H9 (cell line): Measurements from ENCODE around the gene RPIA. TPM values are rescaled to one million over a fixed set of nuclear protein-coding genes. Genes with fewer than 3 reads are reported as not detected.

Experiments used
- DNase-seq: peaks from one replicate; pipeline ENCODE4 v3.0.0-alpha.2; 2017
- H2AFZ ChIP-seq: one replicate; pipeline ENCODE4 v1.6.1; 2013; ENCODE audit warnings: mild to moderate bottlenecking, low read length, control low read depth, moderate library complexity
- H2AK5ac ChIP-seq: 2 replicates; pipeline ENCODE4 v1.6.1; 2013; ENCODE audit warnings: low read length, control low read depth, mixed read lengths; ENCODE audit not compliant: insufficient read length
- H2BK120ac ChIP-seq: one replicate; pipeline ENCODE4 v1.6.1; 2013; ENCODE audit warnings: low read depth, mild to moderate bottlenecking, low read length, control low read depth, inconsistent platforms; ENCODE audit not compliant: poor library complexity, severe bottlenecking
- H2BK12ac ChIP-seq: 2 replicates; pipeline ENCODE4 v1.6.1; 2013; ENCODE audit warnings: low read length, control low read depth, mixed read lengths, low read depth; ENCODE audit not compliant: insufficient read length
- H2BK15ac ChIP-seq: 2 replicates; pipeline ENCODE4 v1.6.1; 2013; ENCODE audit warnings: low read depth, low read length, control low read depth
- H2BK20ac ChIP-seq: one replicate; pipeline ENCODE4 v1.6.1; 2013; ENCODE audit warnings: low read depth, mild to moderate bottlenecking, low read length, control low read depth, inconsistent platforms; ENCODE audit not compliant: poor library complexity, severe bottlenecking
- H2BK5ac ChIP-seq: 2 replicates; pipeline ENCODE4 v1.6.1; 2013; ENCODE audit warnings: low read length, control low read depth, mixed read lengths; ENCODE audit not compliant: insufficient read length
- H3K14ac ChIP-seq: 2 replicates; pipeline ENCODE4 v1.6.1; 2013; ENCODE audit warnings: low read length, control low read depth; ENCODE audit not compliant: insufficient read depth
- H3K18ac ChIP-seq: 2 replicates; pipeline ENCODE4 v1.6.1; 2013; ENCODE audit warnings: low read depth, mild to moderate bottlenecking, mixed read lengths, low read length, control low read depth; ENCODE audit not compliant: insufficient read length
- H3K23ac ChIP-seq: 2 replicates; pipeline ENCODE4 v1.6.1; 2013; ENCODE audit warnings: low read length, control low read depth, mixed read lengths, low read depth; ENCODE audit not compliant: insufficient read length
- H3K23me2 ChIP-seq: 2 replicates; pipeline ENCODE4 v1.6.1; 2013; ENCODE audit warnings: low read depth, mild to moderate bottlenecking, mixed read lengths, low read length, control low read depth; ENCODE audit not compliant: insufficient read length, poor library complexity, severe bottlenecking
- H3K27ac ChIP-seq: 2 replicates; pipeline ENCODE4 v1.5.1; 2013; ENCODE audit warnings: low read length, control low read depth, mixed read lengths, low read depth; ENCODE audit not compliant: insufficient read length
- H3K27me3 ChIP-seq: 2 replicates; pipeline ENCODE4 v1.6.1; 2013; ENCODE audit warnings: low read length, control low read depth, inconsistent platforms; ENCODE audit not compliant: insufficient read depth
- H3K4ac ChIP-seq: 2 replicates; pipeline ENCODE4 v1.6.1; 2013; ENCODE audit warnings: low read depth, mild to moderate bottlenecking, control low read depth, inconsistent platforms, low read length, moderate library complexity
- H3K4me1 ChIP-seq: 2 replicates; pipeline ENCODE4 v1.6.1; 2013; ENCODE audit warnings: low read length, control low read depth, inconsistent platforms; ENCODE audit not compliant: insufficient read depth
- H3K4me2 ChIP-seq: 2 replicates; pipeline ENCODE4 v1.6.1; 2013; ENCODE audit warnings: low read length, control low read depth, mixed read lengths; ENCODE audit not compliant: insufficient read length, insufficient read depth
- H3K56ac ChIP-seq: 2 replicates; pipeline ENCODE4 v1.6.1; 2013; ENCODE audit warnings: low read depth, mild to moderate bottlenecking, mixed read lengths, low read length, control low read depth; ENCODE audit not compliant: insufficient read length
- H3K79me1 ChIP-seq: 2 replicates; pipeline ENCODE4 v1.6.1; 2013; ENCODE audit warnings: low read depth, mild to moderate bottlenecking, moderate library complexity, low read length, control low read depth, inconsistent platforms; ENCODE audit not compliant: insufficient read depth, poor library complexity, severe bottlenecking
- H3K79me2 ChIP-seq: 2 replicates; pipeline ENCODE4 v1.6.1; 2013; ENCODE audit warnings: low read length, control low read depth, inconsistent platforms; ENCODE audit not compliant: insufficient read depth
- H3K9ac ChIP-seq: 2 replicates; pipeline ENCODE4 v1.6.1; 2013; ENCODE audit warnings: low read length, control low read depth, mixed read lengths; ENCODE audit not compliant: insufficient read length; ENCODE audit errors: extremely low read depth
- H3K9me3 ChIP-seq: one replicate; pipeline ENCODE4 v1.6.1; 2013; ENCODE audit warnings: low read depth, low read length, inconsistent platforms; ENCODE audit not compliant: control insufficient read depth
- H3T11ph ChIP-seq: one replicate; pipeline ENCODE4 v1.6.1; 2013; ENCODE audit warnings: mild to moderate bottlenecking, low read length, control low read depth, inconsistent platforms
- H4K20me1 ChIP-seq: one replicate; pipeline ENCODE4 v1.6.1; 2013; ENCODE audit not compliant: control insufficient read depth, insufficient read length, insufficient read depth
- H4K5ac ChIP-seq: 2 replicates; pipeline ENCODE4 v1.6.1; 2013; ENCODE audit warnings: low read depth, mild to moderate bottlenecking, mixed read lengths, low read length, control low read depth; ENCODE audit not compliant: insufficient read length
- H4K8ac ChIP-seq: replicated peaks from 2 replicates; pipeline ENCODE4 v1.6.1; 2013; ENCODE audit warnings: low read length, control low read depth, mixed read lengths, low read depth; ENCODE audit not compliant: insufficient read length
- H4K91ac ChIP-seq: 2 replicates; pipeline ENCODE4 v1.6.1; 2013; ENCODE audit warnings: low read depth, mild to moderate bottlenecking, moderate library complexity, mixed read lengths, low read length, control low read depth; ENCODE audit not compliant: insufficient read length
- H3K27ac Mint-ChIP-seq, 3 experiments: 2 replicates in 2 of 3; 3 replicates in 1 of 3; pipeline ENCODE4 v1.8.0; 2020 to 2021; ENCODE audit warnings: mixed read lengths in 3 of 3, mild to moderate bottlenecking in 1 of 3, moderate library complexity in 1 of 3
- H3K27me3 Mint-ChIP-seq: 2 replicates; pipeline ENCODE4 v1.8.0; 2021; ENCODE audit warnings: low read depth, mild to moderate bottlenecking, moderate library complexity, mixed read lengths
- H3K36me3 Mint-ChIP-seq, 3 experiments: 2 replicates in 2 of 3; 3 replicates in 1 of 3; pipeline ENCODE4 v1.8.0; 2020 to 2021; ENCODE audit warnings: low read depth in 3 of 3, mixed read lengths in 3 of 3; ENCODE audit not compliant: insufficient read depth in 1 of 3
- H3K4me1 Mint-ChIP-seq, 2 experiments: 2 replicates each; pipeline ENCODE4 v1.8.0; 2020; ENCODE audit warnings: mixed read lengths in 2 of 2
- H3K4me3 Mint-ChIP-seq, 2 experiments: 2 replicates in 1 of 2; 3 replicates in 1 of 2; pipeline ENCODE4 v1.8.0; 2020 to 2021; ENCODE audit warnings: mild to moderate bottlenecking in 2 of 2, mixed read lengths in 2 of 2, moderate library complexity in 1 of 2
- H3K9me3 Mint-ChIP-seq, 2 experiments: 2 replicates in 1 of 2; 3 replicates in 1 of 2; pipeline ENCODE4 v1.8.0; 2020; ENCODE audit warnings: mild to moderate bottlenecking in 2 of 2, mixed read lengths in 2 of 2, moderate library complexity in 1 of 2
- CTCF ChIP-seq: fragments of 200-600 bp; sonication (generic); conservative IDR thresholded peaks from 3 replicates; pipeline ENCODE4 v1.8.0; 2021; ENCODE audit warnings: antibody characterized with exemption, mild to moderate bottlenecking
- WGBS: extraction: QIAGEN DNeasy Blood & Tissue Kit; methylation state at CpG from one replicate; pipeline ENCODE4 v1.1.7; 2013; ENCODE audit warnings: missing lambda C conversion rate, low lambda C conversion rate, mixed read lengths; ENCODE audit not compliant: insufficient read length; ENCODE audit errors: extremely low coverage; 5-methylcytosine and 5-hydroxymethylcytosine counted together
- total RNA-seq: library from RNA; stranded (reverse); gene quantifications from 2 replicates; pipeline ENCODE4 v1.2.1, GENCODE V29; 2021

RPIA gene
- total RNA-seq, 1 experiment from 2014 or later: 18.6 TPM

- peaks cover 19% of the 10 kb centered on the region; the same call in 1 of the 2 replicates for H3K79me2 ChIP-seq
- H3K23ac ChIP-seq: no peak overlapping the region
- H3K23me2 ChIP-seq: peaks cover 12% of the 10 kb centered on the region
- no peak overlapping the region for H2BK20ac ChIP-seq
- no peaks in the 10 kb centered on the region for H3K27me3 ChIP-seq
- no peak for DNase-seq
- no peak for TF ChIP-seq CTCF
- H4K20me1 ChIP-seq: no peaks in the 10 kb centered on the region
- H3K18ac ChIP-seq: no peak overlapping the region
- H3K36me3 Mint-ChIP-seq: peaks cover 16 to 23% (median 17%) of the 10 kb centered on the region in 3 experiments
- no peak overlapping the region for H3T11ph ChIP-seq
- no peak overlapping the region for H3K9ac ChIP-seq
- no peak overlapping the region for H3K27ac Mint-ChIP-seq
- no peak overlapping the region for H2BK120ac ChIP-seq
- no peak overlapping the region for H3K4me2 ChIP-seq
- H4K91ac ChIP-seq: no peak overlapping the region
- WGBS: no CpG with 5 or more reads among the region's 3 CpGs
- H3K4me1 ChIP-seq: peaks cover 5% of the 10 kb centered on the region; the same call in 1 of the 2 replicates
- H3K56ac ChIP-seq: no peak overlapping the region
- H3K9me3 Mint-ChIP-seq: peaks cover 18 to 23% of the 10 kb centered on the region in 2 experiments
- H3K79me1 ChIP-seq: peaks cover 6% of the 10 kb centered on the region
- no peak overlapping the region for H3K14ac ChIP-seq
- H4K5ac ChIP-seq: no peak overlapping the region
- H3K27ac ChIP-seq: no peak overlapping the region
- H2AK5ac ChIP-seq: no peak overlapping the region
- no peak overlapping the region for H2AFZ ChIP-seq
- H3K4me1 Mint-ChIP-seq: peaks cover 38 to 42% of the 10 kb centered on the region in 2 experiments
- H2BK5ac ChIP-seq: no peak overlapping the region
- no peak overlapping the region for H2BK12ac ChIP-seq
- no peak overlapping the region; a peak in 1 of 5 replicates for H3K4me3 Mint-ChIP-seq
- no peak overlapping the region for H2BK15ac ChIP-seq
- H3K9me3 ChIP-seq: peaks cover 3% of the 10 kb centered on the region
- no peak overlapping the region for H3K4ac ChIP-seq
- no peak overlapping the region for H4K8ac ChIP-seq
- peaks cover 9% of the 10 kb centered on the region for H3K27me3 Mint-ChIP-seq
Observed at GRCh38 chr2:88693911-88694414, 2.5 kb downstream of the RPIA start.
